ENCODE data around the gene HPGDS. TPM values are rescaled to one million over a fixed set of nuclear protein-coding genes. Genes with fewer than 3 reads are reported as not detected.

Gene HPGDS
- total RNA-seq, 1 experiment from 2014 or later = not detected

DNA sequence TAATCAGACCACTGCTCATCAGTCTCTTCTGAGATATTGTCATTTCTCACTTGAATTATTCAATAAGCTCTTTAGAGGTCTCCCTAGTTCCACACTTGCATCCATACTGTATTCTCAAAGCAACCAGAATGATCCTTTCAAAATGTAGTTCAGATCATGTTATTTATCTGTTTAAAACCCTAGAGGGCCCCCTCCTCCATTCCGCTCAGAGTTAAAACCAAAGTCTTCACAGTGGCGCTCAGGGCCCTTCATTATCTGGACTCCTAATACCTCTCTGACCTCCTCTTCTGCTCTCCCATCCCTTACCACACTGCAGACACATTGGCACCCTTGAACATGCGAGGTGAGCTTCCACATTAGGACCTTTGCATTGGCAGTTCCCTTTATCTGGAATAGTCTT lies 32.7 kb upstream of the HPGDS start:
- Mint-ChIP-seq H3K9me3 (no peaks in the 10 kb centered on the region), H3K27ac (no peak overlapping the region), H3K27me3 (ENCODE audit: low read depth) (no peaks in the 10 kb centered on the region), H3K4me3 (no peak overlapping the region), H3K4me1 (no peaks in the 10 kb centered on the region; the same call in 1 of the 2 replicates), H3K36me3 (no peaks in the 10 kb centered on the region)
- CTCF ChIA-PET = no interaction called here
- ATAC-seq = peak; percentile 89
- TF ChIP-seq, protein P1, sequence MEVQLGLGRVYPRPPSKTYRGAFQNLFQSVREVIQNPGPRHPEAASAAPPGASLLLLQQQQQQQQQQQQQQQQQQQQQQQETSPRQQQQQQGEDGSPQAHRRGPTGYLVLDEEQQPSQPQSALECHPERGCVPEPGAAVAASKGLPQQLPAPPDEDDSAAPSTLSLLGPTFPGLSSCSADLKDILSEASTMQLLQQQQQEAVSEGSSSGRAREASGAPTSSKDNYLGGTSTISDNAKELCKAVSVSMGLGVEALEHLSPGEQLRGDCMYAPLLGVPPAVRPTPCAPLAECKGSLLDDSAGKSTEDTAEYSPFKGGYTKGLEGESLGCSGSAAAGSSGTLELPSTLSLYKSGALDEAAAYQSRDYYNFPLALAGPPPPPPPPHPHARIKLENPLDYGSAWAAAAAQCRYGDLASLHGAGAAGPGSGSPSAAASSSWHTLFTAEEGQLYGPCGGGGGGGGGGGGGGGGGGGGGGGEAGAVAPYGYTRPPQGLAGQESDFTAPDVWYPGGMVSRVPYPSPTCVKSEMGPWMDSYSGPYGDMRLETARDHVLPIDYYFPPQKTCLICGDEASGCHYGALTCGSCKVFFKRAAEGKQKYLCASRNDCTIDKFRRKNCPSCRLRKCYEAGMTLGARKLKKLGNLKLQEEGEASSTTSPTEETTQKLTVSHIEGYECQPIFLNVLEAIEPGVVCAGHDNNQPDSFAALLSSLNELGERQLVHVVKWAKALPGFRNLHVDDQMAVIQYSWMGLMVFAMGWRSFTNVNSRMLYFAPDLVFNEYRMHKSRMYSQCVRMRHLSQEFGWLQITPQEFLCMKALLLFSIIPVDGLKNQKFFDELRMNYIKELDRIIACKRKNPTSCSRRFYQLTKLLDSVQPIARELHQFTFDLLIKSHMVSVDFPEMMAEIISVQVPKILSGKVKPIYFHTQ (CRISPR knock-in tag; IDR thresholded peaks at IDR 0.05) = no peak
- TF ChIP-seq, protein P2, sequence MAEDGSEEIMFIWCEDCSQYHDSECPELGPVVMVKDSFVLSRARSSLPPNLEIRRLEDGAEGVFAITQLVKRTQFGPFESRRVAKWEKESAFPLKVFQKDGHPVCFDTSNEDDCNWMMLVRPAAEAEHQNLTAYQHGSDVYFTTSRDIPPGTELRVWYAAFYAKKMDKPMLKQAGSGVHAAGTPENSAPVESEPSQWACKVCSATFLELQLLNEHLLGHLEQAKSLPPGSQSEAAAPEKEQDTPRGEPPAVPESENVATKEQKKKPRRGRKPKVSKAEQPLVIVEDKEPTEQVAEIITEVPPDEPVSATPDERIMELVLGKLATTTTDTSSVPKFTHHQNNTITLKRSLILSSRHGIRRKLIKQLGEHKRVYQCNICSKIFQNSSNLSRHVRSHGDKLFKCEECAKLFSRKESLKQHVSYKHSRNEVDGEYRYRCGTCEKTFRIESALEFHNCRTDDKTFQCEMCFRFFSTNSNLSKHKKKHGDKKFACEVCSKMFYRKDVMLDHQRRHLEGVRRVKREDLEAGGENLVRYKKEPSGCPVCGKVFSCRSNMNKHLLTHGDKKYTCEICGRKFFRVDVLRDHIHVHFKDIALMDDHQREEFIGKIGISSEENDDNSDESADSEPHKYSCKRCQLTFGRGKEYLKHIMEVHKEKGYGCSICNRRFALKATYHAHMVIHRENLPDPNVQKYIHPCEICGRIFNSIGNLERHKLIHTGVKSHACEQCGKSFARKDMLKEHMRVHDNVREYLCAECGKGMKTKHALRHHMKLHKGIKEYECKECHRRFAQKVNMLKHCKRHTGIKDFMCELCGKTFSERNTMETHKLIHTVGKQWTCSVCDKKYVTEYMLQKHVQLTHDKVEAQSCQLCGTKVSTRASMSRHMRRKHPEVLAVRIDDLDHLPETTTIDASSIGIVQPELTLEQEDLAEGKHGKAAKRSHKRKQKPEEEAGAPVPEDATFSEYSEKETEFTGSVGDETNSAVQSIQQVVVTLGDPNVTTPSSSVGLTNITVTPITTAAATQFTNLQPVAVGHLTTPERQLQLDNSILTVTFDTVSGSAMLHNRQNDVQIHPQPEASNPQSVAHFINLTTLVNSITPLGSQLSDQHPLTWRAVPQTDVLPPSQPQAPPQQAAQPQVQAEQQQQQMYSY (CRISPR knock-in tag; IDR thresholded peaks at IDR 0.05) = no peak
- no peak for TF ChIP-seq FOXP1 (CRISPR knock-in tag; IDR thresholded peaks at IDR 0.05; ENCODE audit: borderline replicate concordance)
- no peak for TF ChIP-seq TEAD4 (CRISPR knock-in tag; IDR thresholded peaks at IDR 0.05)
- no peak for TF ChIP-seq ESRRA (CRISPR knock-in tag; IDR thresholded peaks at IDR 0.05; ENCODE audit: borderline replicate concordance)
- TF ChIP-seq, protein P3, sequence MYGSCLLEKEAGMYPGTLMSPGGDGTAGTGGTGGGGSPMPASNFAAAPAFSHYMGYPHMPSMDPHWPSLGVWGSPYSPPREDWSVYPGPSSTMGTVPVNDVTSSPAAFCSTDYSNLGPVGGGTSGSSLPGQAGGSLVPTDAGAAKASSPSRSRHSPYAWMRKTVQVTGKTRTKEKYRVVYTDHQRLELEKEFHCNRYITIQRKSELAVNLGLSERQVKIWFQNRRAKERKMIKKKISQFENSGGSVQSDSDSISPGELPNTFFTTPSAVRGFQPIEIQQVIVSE (CRISPR knock-in tag; IDR thresholded peaks at IDR 0.05; ENCODE audit: borderline replicate concordance) = no peak
- DNase-seq (ENCODE audit: low spot score) = no peak
- POLR2A ChIA-PET = no interaction called here

DNA sequence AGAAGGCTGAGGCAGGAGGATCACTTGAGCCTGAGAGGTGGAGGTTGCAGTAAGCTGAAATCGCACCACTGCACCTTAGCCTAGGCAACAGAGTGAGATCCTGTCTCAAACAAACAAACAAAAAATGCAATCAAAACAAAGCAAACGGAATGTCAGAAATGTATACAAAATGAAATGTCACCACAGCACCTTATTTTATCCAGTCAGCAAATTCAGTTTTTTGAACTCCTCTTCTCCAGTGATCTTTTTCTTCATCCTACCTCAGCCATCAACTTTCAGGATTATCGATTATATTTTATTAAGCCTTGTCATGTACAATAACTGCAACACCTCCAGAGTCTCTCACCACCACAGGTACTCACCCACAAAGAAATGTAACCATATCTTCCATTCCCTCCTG lies 31.1 kb upstream of the HPGDS start:
- no peak for TF ChIP-seq JAZF1 (CRISPR knock-in tag; IDR thresholded peaks at IDR 0.05)
- POLR2A ChIA-PET = no interaction called here
- no peaks in the 10 kb centered on the region for H3K9me3 Mint-ChIP-seq
- H3K4me1 Mint-ChIP-seq = no peaks in the 10 kb centered on the region; the same call in 1 of the 2 replicates
- H3K4me3 Mint-ChIP-seq = no peak overlapping the region
- CTCF ChIA-PET = no interaction called here
- no peak for DNase-seq (ENCODE audit: low spot score)
- no peaks in the 10 kb centered on the region for H3K36me3 Mint-ChIP-seq
- ATAC-seq = no peak
- H3K27me3 Mint-ChIP-seq (ENCODE audit: low read depth) = no peaks in the 10 kb centered on the region
- H3K27ac Mint-ChIP-seq = no peak overlapping the region

DNA sequence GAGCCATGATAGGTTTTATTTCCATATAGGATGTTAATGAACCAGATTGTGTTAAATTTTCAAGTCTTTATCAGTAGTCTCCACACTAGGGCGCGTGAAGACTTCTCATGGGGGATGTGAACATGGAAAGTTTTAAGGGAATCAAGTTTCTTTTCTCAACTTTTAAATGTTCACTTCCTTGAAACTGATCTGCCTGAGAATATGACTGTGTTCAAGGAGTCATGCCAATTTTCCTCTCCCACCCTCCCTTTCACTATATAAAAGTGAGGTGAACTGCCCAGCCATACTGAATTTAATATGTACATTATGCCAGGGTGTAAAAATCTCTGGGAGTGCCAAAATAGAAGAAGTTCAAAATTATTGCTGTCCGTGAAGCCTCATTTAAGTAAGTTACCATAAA lies 30.4 kb upstream of the HPGDS start:
- Mint-ChIP-seq H3K9me3 (no peaks in the 10 kb centered on the region), H3K27ac (no peak overlapping the region), H3K27me3 (ENCODE audit: low read depth) (no peaks in the 10 kb centered on the region), H3K4me1 (no peaks in the 10 kb centered on the region; the same call in 1 of the 2 replicates), H3K4me3 (no peak overlapping the region), H3K36me3 (no peaks in the 10 kb centered on the region)
- TF ChIP-seq, protein P4, sequence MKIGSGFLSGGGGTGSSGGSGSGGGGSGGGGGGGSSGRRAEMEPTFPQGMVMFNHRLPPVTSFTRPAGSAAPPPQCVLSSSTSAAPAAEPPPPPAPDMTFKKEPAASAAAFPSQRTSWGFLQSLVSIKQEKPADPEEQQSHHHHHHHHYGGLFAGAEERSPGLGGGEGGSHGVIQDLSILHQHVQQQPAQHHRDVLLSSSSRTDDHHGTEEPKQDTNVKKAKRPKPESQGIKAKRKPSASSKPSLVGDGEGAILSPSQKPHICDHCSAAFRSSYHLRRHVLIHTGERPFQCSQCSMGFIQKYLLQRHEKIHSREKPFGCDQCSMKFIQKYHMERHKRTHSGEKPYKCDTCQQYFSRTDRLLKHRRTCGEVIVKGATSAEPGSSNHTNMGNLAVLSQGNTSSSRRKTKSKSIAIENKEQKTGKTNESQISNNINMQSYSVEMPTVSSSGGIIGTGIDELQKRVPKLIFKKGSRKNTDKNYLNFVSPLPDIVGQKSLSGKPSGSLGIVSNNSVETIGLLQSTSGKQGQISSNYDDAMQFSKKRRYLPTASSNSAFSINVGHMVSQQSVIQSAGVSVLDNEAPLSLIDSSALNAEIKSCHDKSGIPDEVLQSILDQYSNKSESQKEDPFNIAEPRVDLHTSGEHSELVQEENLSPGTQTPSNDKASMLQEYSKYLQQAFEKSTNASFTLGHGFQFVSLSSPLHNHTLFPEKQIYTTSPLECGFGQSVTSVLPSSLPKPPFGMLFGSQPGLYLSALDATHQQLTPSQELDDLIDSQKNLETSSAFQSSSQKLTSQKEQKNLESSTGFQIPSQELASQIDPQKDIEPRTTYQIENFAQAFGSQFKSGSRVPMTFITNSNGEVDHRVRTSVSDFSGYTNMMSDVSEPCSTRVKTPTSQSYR (CRISPR knock-in tag; IDR thresholded peaks at IDR 0.05) = no peak
- TF ChIP-seq, protein P5, sequence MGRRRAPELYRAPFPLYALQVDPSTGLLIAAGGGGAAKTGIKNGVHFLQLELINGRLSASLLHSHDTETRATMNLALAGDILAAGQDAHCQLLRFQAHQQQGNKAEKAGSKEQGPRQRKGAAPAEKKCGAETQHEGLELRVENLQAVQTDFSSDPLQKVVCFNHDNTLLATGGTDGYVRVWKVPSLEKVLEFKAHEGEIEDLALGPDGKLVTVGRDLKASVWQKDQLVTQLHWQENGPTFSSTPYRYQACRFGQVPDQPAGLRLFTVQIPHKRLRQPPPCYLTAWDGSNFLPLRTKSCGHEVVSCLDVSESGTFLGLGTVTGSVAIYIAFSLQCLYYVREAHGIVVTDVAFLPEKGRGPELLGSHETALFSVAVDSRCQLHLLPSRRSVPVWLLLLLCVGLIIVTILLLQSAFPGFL (CRISPR knock-in tag; IDR thresholded peaks at IDR 0.05; ENCODE audit: borderline replicate concordance) = no peak
- POLR2A ChIA-PET = no interaction called here
- CTCF ChIA-PET = no interaction called here
- ATAC-seq = no peak
- DNase-seq (ENCODE audit: low spot score) = no peak
